Activated CD4-positive, CD25-positive, alpha-beta regulatory T cell treated with anti-CD3 and anti-CD28 coated beads, Interleukin-2, amount 50 U/mL, for 24 hours (primary cell): ENCODE data around the gene CDH11.

Experiments
- ATAC-seq, 2 donors: fragments of 150-1000 bp; cut with Tn5 transposase; one replicate each; pipeline ENCODE4 v1.10.0; 2021; ENCODE audit warnings: mild to moderate bottlenecking in 1 of 2, moderate library complexity in 1 of 2

The CDH11 gene

GRCh38 chr16:65121870-65122723, at the start of gene CDH11:
Gene CDH11, minus strand, starts transcription at chr16:65122063. Its CDS starts 117,194 bp downstream, at chr16:65004869.
- ATAC-seq = no peak

- ATAC-seq = no peak
Measured at GRCh38 chr16:65154321-65154720, 32.5 kb upstream of the CDH11 start.

GRCh38 chr16:65153365-65154105, 31.7 kb upstream of the CDH11 start:
- no peak for ATAC-seq

- no peak for ATAC-seq
Measured at GRCh38 chr16:65148804-65149203, 26.9 kb upstream of the CDH11 start.

GRCh38 chr16:65142276-65142675, 20.4 kb upstream of the CDH11 start:
- ATAC-seq = no peak

GRCh38 chr16:65136681-65137080, 14.8 kb upstream of the CDH11 start:
- ATAC-seq = no peak

GRCh38 chr16:65126845-65127624, 5.2 kb upstream of the CDH11 start:
- no peak for ATAC-seq

- no peak for ATAC-seq
Measured at GRCh38 chr16:65125871-65126270, 4.0 kb upstream of the CDH11 start.

GRCh38 chr16:65125322-65125721, 3.5 kb upstream of the CDH11 start:
- ATAC-seq = no peak

GRCh38 chr16:65124596-65124995, 2.7 kb upstream of the CDH11 start:
- no peak for ATAC-seq

GRCh38 chr16:65124212-65124548, 2.3 kb upstream of the CDH11 start:
- ATAC-seq = no peak

- no peak for ATAC-seq
Measured at GRCh38 chr16:65123396-65124211, 1.7 kb upstream of the CDH11 start.

- ATAC-seq = no peak
Measured at GRCh38 chr16:65122724-65123395, 997 bp upstream of the CDH11 start.

- ATAC-seq = no peak
Measured at GRCh38 chr16:65120831-65121721, 787 bp downstream of the CDH11 start.

GRCh38 chr16:65120461-65120830, 1.4 kb downstream of the CDH11 start:
- no peak for ATAC-seq

- ATAC-seq = no peak
Measured at GRCh38 chr16:65119901-65120401, 1.9 kb downstream of the CDH11 start.

- no peak for ATAC-seq
Measured at GRCh38 chr16:65119435-65119834, 2.4 kb downstream of the CDH11 start.

- ATAC-seq = no peak
Measured at GRCh38 chr16:65118871-65119270, 3.0 kb downstream of the CDH11 start.

GRCh38 chr16:65117811-65118448, 3.9 kb downstream of the CDH11 start:
- no peak for ATAC-seq

- ATAC-seq = no peak
Measured at GRCh38 chr16:65116818-65117430, 4.9 kb downstream of the CDH11 start.
